A673 (cell line): Measurements from ENCODE around the gene CDKAL1.

Experiments used
- EZH2 ChIP-seq: fragments of 200-600 bp; sonication (generic); IDR thresholded peaks from 2 replicates; pipeline ENCODE4 v1.6.1; 2017; ENCODE audit warnings: borderline replicate concordance, low read depth, mild to moderate bottlenecking, mixed read lengths, antibody characterized with exemption, low read length; ENCODE audit not compliant: poor library complexity, severe bottlenecking
- TF ChIP-seq, protein P1 (sequence below): fragments of 300-800, 200-600 bp; sonication (generic); conservative IDR thresholded peaks from 2 replicates; pipeline ENCODE4 v1.5.1; 2017; ENCODE audit warnings: low read depth, mild to moderate bottlenecking, antibody characterized with exemption, low read length, moderate library complexity, mixed read lengths

DNA sequence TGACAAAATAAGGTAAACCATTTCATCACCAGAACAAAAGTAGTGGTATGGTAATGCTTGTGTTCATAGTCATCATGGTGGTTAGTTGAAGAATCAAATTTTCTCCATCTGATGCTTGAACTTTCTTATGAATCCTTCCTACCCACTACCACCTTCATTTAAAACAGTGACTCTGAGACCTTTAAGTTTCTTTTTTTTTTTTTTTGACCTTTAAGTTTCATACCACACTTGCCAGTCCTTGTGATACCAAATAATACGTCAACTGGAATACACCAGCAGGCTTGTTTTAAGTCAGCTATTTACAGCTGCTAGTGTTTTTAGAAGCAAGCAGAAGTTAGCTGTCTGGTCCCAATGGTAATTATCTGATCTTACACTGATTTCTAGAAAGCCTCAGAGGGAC, 645.9 kb downstream of the CDKAL1 start:
- TF ChIP-seq, protein P1, sequence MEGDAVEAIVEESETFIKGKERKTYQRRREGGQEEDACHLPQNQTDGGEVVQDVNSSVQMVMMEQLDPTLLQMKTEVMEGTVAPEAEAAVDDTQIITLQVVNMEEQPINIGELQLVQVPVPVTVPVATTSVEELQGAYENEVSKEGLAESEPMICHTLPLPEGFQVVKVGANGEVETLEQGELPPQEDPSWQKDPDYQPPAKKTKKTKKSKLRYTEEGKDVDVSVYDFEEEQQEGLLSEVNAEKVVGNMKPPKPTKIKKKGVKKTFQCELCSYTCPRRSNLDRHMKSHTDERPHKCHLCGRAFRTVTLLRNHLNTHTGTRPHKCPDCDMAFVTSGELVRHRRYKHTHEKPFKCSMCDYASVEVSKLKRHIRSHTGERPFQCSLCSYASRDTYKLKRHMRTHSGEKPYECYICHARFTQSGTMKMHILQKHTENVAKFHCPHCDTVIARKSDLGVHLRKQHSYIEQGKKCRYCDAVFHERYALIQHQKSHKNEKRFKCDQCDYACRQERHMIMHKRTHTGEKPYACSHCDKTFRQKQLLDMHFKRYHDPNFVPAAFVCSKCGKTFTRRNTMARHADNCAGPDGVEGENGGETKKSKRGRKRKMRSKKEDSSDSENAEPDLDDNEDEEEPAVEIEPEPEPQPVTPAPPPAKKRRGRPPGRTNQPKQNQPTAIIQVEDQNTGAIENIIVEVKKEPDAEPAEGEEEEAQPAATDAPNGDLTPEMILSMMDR: no peak
- TF ChIP-seq EZH2: no peak
